ENCODE results near the gene GNAZ. TPM values are rescaled to one million over a fixed set of nuclear protein-coding genes. Genes with fewer than 3 reads are reported as not detected.

Gene GNAZ
- total and polyA plus RNA-seq, 3 donors from 2014 or later: 13.7 to 20.2 (median 15.1) TPM

DNA sequence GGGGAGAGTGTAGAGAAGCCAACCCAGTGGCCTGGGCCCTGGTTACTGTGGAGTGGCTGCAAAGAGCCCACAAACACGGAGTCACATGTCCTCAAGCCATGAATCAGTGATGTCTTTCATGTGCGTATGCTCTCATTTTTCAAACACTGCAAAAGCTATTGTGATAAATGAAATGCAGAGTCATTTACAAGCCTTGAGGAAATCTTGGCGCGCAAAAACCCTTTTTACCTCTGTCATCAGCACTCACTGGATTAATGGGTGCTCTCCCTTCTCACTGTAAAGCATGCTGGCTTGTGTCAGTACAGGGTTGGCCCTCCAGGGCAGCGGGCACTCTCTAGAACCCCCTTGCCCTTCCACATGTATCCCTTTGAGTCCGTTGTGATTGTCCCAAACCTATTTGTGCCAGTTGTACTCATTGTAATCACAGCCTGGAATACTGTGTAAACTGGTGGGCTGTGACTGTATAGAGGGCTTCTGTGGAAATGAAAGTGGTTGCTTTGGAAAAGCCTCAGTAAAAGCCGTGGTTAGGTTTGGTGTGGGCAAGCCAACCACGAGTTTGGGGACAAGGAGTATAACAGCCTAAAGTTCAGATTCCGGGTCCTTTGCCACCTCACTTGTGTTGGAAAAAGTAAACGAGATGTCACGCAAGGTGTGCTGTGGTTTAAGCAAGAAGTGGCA is 10.4 kb downstream of the GNAZ start:
- no peaks in the 10 kb centered on the region for H3K27me3 ChIP-seq
- intact Hi-C loops (cut with DNase I; ENCODE audit: low total_unique reads): no loop called here
- H3K9me3 ChIP-seq: no peaks in the 10 kb centered on the region
- H3K4me1 ChIP-seq: no peaks in the 10 kb centered on the region
- DNase-seq: no peak
- H3K36me3 ChIP-seq (ENCODE audit: low read depth, missing control alignments): no peaks in the 10 kb centered on the region
- H3K4me3 ChIP-seq: no peak overlapping the region
- TF ChIP-seq POLR2A (IDR thresholded peaks at IDR 0.05) (no peak), CTCF (IDR thresholded peaks at IDR 0.05) (no peak)
- H3K27ac ChIP-seq: no peak overlapping the region
- WGBS, 2 donors: 92 to 93% methylated on average over 11 of the region's 11 CpGs

DNA sequence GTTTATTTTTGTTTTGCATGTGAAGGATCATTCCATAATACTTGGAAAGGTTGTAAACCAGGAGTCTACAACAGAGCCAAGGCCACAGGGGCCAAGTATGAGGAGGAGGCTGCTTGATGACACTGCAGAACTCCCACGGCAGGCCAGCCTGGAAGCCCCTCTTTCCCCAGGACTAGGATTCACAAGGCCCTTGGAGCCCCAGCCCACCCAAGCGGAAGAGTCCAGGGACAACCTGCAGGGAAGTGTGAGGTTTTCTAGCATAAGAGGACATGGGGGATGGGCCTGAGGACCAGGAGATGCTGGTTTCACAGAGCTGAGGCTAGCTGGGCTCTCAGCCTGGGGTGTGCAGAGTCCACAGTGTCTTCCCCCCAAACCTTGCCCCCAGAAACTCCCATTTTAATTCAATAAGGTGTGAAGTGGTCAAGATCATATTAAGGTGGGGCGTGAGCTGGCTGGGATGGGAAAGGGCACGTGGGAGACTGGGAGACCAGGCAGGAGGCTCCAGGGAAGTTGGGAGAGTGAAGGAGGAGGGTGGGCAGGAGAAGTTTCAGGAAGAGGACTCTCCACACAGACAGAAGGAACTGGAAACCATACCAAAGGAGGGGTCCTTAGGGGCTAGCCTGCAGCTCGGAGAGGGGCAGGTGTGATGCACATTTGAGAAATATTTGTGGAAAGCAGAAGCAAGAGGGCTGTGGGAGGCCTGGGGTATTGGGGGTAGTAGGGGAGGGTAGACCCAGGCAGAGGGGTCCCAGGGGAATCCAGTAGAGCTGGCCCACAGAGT is 12.4 kb downstream of the GNAZ start:
- Histone ChIP-seq H3K9me3 (no peaks in the 10 kb centered on the region), H3K4me3 (no peak overlapping the region), H3K27ac (no peak overlapping the region), H3K36me3 (ENCODE audit: low read depth, missing control alignments) (no peaks in the 10 kb centered on the region), H3K4me1 (no peaks in the 10 kb centered on the region), H3K27me3 (no peaks in the 10 kb centered on the region)
- TF ChIP-seq POLR2A (IDR thresholded peaks at IDR 0.05) (no peak), CTCF (IDR thresholded peaks at IDR 0.05) (no peak)
- 86 to 87% methylated on average over 5 of the region's 5 CpGs for WGBS, 2 donors
- DNase-seq: no peak
- intact Hi-C loops (cut with DNase I; ENCODE audit: low total_unique reads): no loop called here

DNA sequence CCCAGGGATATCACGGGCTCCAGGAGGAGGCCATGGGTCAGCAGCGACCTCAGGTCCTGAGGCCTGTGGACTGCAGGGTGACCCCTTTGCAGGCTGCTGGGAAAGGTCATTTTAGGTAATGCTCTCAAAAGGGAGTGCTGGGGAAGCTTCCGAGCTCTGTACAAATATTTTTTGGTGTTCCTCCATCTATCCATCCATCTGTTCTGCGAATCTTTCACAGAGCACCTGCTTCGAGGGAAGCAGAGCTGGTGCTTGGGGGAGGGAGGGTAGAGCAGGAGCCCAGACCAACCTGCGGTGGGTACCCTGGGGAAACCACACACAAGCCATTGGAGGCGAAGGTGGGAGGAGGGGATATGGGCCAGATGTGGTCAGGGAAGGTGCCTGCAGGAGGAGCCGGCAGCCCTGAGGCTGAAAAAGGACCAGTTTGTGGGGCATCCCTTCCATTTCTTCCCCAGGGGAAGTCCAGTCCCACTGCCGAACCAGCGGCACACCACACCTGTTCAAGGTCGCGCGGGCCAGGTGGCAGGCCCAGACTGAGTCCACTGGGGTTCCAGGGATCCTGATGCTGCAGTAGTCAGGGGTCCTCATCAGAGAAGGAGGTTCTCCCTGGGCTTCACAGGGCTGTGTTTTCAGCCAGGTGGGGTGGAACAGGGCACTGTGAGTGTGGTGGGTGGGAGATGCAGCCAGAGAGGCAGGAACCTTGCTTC is 13.1 kb downstream of the GNAZ start:
- Histone ChIP-seq H3K4me1 (no peaks in the 10 kb centered on the region), H3K27me3 (no peaks in the 10 kb centered on the region), H3K9me3 (no peaks in the 10 kb centered on the region), H3K27ac (no peak overlapping the region), H3K36me3 (ENCODE audit: low read depth, missing control alignments) (no peaks in the 10 kb centered on the region), H3K4me3 (no peak overlapping the region)
- 90 to 93% methylated on average over 13 of the region's 13 CpGs for WGBS, 2 donors
- DNase-seq: no peak
- intact Hi-C loops (cut with DNase I; ENCODE audit: low total_unique reads): no loop called here
- no peak for TF ChIP-seq CTCF (IDR thresholded peaks at IDR 0.05)
- TF ChIP-seq POLR2A (IDR thresholded peaks at IDR 0.05): no peak

GRCh38 chr22:23084453-23085350 is 14.4 kb downstream of the GNAZ start:
- H3K9me3 ChIP-seq: no peaks in the 10 kb centered on the region
- TF ChIP-seq CTCF (IDR thresholded peaks at IDR 0.05): no peak
- TF ChIP-seq POLR2A (IDR thresholded peaks at IDR 0.05): no peak
- DNase-seq: no peak
- H3K27me3 ChIP-seq: no peaks in the 10 kb centered on the region
- 95 to 99% methylated on average over 6 to 14 of the region's 14 CpGs for WGBS, 2 donors
- no peaks in the 10 kb centered on the region for H3K36me3 ChIP-seq (ENCODE audit: low read depth, missing control alignments)
- intact Hi-C loops (cut with DNase I; ENCODE audit: low total_unique reads): no loop called here
- H3K4me1 ChIP-seq: no peaks in the 10 kb centered on the region
- H3K4me3 ChIP-seq: no peak overlapping the region
- no peak overlapping the region for H3K27ac ChIP-seq

Data from testis (tissue), 3 donors.